CD4-positive, alpha-beta T cell treated with Interleukin-21 for 1 hour (primary cell): ENCODE results near the gene ARHGAP18.

Source experiments
- DNase-seq: peaks from one replicate; pipeline ENCODE4 v3.0.0-alpha.2; 2020

Gene ARHGAP18, protein sequence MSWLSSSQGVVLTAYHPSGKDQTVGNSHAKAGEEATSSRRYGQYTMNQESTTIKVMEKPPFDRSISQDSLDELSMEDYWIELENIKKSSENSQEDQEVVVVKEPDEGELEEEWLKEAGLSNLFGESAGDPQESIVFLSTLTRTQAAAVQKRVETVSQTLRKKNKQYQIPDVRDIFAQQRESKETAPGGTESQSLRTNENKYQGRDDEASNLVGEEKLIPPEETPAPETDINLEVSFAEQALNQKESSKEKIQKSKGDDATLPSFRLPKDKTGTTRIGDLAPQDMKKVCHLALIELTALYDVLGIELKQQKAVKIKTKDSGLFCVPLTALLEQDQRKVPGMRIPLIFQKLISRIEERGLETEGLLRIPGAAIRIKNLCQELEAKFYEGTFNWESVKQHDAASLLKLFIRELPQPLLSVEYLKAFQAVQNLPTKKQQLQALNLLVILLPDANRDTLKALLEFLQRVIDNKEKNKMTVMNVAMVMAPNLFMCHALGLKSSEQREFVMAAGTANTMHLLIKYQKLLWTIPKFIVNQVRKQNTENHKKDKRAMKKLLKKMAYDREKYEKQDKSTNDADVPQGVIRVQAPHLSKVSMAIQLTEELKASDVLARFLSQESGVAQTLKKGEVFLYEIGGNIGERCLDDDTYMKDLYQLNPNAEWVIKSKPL

DNA sequence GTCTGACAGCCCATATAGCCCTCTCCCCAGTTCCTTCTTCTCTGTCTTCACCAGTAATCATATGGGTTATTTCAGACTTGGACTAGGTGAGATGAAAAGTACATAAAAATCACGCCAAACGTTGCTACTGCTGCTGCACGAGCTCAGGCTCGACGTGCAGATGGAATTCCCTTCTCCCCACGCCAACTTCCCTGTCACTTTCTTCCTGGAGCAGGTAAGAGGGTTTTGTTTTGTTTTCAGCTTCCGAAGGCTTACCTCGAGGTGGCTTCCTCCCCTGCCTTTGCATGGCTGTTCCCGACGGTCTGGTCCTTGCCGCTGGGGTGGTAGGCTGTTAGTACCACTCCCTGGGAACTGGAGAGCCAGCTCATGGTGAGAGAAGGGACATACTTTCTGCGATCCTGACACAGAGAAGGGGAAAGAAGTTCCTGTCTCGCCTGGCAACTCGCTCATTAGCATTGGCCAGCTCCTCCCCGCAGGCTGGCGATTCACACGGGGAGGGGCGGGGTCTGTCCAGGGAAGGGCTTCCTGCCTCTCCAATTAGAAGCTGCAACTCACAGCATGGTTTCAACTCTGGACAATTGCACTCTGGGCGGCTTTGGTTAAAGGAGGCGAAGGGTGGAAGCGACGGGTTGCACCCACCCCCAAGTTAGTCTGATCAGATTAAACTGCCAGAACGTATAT lies at the start of gene ARHGAP18:
Gene ARHGAP18, minus strand, starts transcription at position 409 of the 681 bp plus-strand sequence. Its CDS starts 41 bp downstream, at position 368.
- DNase-seq: peak; percentile 78

DNA sequence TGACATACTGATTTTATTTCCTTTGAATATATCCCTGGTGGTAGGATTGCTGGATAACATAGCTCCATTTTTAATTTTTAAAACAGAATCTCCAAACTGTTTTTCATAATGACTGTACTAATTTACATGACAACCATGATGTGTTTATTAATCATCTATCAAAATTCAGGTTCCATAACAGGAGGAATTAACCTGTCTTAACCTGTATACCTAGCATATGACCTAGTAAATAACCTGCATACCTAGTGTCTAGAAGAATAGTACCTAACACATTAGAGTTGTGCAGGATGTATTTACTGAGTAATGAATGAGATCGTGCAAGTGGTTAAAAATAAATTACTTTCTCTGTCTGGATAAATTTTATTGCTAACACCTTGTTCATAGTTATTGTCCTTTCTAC lies 45.8 kb upstream of the ARHGAP18 start:
- no peak for DNase-seq

DNA sequence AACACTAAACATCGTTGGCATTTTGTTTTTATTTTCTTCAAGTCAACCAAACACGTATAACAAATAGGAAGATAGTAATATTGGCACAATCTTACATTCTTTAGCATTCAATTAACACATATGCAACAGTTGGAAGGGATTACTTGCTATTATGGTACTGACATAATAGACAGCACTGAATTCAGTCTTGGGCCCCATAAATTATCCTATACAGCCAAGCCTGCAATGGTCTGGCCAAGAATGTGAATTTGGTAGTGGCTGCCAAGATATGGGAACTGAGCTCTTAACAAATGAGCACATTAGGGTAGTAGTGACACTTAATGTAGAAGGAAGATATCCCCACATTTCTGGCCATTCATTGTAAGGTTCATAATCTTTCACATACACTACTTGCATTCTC lies 44.8 kb upstream of the ARHGAP18 start:
- no peak for DNase-seq

DNA sequence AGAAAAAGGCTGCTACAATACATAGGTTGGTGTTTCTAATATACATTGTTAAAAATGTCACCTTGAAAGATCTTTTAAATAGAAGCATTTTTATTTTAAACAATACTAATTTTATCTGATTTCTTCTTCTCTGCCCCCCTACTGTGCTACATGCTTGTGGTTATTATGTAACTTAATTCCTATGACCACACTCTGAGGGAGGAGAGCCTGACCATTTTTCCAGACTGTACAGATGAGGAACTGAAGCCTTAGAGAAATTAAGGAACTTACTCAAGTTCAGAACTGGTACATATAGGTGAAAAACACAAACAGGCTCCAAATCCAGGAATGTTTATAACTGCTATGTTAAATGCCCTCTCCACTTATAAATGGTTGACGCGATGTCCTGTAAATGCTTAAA lies 43.4 kb upstream of the ARHGAP18 start:
- no peak for DNase-seq

DNA sequence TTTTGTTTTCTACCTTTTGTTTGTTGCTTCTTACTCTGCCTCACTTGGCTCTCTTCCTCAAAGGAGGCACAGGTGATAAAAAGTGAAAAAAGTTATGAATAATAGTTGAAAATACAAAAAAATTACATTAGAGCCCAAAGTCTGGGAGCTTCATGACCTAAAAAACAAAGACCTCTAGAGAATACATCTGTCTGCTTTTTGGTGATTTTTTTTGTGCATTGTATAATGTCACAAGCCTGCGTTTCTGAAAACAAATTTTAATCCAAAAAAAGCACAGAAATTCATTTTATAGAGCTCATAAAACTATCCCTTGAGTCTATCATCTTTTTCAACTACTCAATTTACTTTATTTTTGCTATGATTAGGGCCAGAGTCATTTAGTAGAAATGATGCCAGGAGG lies 41.4 kb upstream of the ARHGAP18 start:
- DNase-seq: no peak

DNA sequence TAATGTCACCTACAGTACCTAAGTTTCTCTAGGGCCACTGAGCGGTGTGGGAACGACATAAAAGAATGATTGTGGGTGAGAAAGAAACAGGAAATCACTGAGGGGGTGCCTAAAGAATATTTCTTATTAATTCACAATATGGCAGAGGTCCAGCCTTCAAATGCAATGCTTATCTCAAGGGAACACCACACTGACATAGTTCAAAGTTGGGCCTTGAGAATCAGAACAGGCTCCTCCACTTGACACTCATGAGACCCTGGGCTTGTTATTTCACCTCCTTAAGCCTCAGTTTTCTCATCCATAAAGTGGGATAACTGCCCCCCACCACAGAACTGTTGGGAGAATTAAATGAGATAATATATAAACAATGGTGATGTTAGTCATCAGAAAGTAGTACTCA lies 40.4 kb upstream of the ARHGAP18 start:
- peak; percentile 35 for DNase-seq

DNA sequence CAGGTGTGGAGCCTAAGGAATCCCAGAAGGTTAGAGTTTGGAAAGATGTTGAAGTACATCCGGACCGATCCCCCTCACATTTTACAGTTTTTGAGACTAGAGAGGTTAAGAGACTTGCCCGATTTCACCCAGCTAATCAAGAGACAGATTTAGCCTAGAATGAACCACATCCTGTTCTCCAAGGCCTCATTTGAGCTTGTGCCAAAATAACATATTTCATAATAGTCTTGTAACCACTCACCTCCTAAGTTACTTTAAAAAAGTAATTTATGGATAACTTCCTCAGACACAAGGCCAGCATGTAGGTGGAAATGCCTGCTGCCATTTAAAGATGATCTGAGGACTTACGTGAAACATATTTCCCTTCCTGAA lies 39.8 kb upstream of the ARHGAP18 start:
- DNase-seq: peak; percentile 63

DNA sequence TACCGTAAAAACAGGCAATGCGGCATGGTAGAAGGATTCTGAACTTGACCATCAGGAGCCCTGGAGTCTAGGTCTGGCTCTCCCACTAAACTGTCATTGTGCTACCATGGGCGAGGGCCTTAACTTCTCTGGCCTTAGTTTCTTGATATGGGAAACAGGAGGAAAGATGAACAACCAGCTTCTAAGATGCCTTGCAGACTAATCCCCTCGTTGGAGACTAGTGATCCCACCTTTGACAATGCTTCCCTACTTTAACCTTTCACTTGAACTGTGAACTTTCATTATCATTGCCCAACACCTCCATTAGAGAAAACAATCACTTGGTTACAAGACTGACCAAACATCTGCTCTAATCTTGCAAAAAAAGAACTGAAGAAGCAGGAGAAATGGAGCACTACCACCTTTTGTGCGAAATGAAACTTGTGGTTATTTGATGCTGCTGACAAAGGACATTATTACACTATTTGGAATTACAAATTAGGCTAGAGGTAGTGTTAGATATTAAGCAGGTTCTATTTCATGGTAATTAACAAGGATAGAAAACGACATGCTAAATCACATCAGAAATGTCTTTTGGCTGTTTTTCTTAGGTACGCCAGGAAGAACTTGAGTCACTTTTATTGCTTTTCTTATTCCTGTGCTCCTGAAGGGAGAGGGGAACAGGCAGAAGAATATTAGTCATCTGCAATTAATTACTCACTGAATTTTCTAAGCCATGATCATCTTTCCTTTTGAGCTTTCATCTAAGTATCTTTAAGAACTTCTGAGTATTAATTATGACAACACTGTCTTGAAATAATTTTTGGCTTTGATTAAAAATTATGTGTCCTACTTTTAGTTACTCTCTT lies 39.1 kb upstream of the ARHGAP18 start:
- no peak for DNase-seq

DNA sequence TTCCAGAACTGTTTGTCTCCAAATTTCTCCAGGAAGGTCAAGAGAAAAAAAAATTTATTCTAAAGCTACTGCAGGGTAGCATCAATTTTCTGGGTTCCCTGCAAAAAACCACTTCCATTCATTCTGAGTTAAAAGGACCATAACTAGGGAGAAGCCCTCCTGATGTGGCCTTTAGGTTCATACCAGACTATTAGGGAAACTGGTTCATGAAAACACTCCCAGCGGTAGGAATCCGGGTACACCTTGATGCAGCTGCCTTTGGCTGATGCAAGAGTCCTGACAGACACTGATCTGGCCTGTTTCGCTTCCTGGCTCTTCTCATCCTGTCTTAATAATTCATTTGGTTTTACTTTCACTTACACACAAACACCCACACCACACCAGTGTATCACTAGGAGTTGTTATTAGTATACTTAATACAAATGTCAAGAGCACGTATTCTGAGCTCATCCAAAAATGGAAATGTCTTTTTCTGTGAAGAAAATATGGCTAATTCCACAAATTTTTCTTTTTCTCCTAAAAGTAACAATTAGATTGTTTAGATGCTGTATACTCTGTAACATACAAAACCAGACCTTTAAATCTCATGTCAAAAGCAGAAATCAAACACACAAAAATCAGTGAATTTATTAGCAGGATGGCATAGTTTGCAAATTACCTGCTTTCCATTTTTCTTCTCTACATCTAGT lies 38.4 kb upstream of the ARHGAP18 start:
- peak; percentile 70 for DNase-seq

DNA sequence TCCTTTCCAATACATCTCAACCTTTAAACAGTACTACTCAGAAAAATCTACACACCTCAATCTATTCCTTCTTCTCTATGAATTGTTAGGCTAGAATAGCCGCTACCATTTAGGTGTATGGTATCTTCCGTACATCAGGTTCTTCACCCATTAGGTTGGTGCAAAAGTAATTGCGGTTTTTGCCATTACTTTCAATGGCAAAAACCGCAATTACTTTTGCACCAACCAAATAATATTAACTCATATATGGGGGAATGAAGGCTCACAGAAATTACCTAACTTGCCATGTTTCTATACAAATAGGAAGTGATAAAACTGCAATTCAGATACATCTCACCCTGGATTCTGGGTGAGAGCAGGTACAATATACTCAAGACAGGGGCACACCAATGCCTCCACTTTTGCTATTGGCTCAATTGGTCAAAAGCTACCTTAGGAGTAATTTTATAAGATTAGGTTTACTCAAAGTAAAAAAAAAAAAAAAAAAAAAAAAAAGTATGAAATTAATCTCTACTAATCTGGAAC lies 37.7 kb upstream of the ARHGAP18 start:
- DNase-seq: no peak

DNA sequence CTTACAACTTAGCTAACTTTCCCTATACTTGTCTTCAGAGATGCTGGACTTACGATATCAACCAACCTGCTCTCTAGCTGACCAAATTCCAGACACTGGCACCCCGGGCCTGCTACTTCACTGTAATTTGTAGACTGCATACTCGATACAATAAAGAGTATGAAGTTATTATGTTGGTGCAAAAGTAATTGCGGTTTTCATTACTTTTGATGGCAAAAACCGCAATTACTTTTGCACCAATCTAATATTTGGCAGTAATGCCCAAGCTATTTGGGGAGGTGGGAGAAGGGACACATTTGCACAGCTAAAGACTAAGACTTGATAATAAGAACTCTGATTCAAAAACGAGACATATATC lies 34.9 kb upstream of the ARHGAP18 start:
- DNase-seq: no peak

DNA sequence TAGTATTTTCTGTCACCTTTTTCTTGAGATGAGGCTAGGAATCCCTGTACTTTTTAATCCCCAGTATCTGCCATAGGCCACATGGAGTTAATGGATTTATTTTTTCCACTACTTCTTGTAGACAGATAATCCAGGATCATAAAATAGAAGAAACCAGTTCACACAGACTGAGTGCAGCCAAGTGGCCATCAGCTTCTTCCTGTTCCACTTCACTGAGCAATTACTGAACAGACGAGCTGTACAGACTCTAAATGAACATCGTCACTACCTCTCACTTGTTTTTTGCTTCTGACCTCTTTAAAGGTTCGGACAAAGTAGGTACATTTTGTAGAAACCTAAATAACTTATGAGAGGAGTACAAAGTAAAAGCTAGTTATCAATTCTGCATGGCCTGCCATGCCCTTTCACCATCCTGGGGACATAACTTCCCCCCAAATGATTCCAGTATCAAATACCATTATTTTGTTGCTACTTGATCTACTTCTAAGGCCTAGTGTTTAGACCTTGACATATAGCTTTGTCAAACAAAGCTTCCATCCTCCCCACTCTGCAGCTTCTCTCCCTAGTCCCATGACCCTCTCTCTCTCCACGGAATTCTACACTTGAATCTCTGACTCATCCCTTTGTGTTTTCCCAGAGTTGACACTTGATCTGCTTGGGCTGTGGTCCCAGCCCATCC lies 34.4 kb upstream of the ARHGAP18 start:
- no peak for DNase-seq

DNA sequence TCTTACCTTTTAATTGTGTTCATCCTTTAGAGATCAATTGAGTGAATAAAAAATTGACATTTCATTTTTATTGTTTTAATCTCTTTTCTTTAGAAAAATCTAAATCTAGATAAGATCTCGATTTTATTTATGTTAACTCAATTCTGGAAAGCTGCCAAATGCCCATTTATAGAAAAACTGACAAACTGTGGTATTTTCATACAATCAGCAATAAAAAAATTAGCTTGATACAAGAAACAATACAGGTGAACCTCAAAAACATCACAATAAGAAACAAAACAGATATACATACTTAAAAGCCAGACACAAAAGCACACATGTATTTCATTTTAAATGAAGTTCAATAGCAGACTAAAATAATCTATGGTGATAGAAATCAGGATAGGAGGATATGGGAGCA lies 30.0 kb upstream of the ARHGAP18 start:
- no peak for DNase-seq

DNA sequence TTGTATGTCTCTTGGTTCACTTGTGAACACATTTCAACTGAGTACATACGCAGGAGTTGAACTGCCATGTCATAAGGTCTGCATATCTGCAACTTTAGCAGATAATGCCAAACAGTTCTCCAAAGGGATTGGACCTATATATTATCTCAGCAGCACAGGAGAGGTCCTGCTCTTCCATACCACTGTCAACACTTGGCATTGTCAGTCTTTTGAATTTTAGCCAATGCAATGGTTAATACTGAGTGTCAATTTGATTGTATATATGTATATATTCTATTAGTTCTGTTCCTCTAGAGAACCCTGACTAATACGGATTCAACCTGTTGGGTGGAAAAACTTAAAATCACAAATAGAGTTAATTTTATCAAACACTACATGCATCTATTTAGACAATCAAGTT lies 26.1 kb upstream of the ARHGAP18 start:
- DNase-seq: no peak

DNA sequence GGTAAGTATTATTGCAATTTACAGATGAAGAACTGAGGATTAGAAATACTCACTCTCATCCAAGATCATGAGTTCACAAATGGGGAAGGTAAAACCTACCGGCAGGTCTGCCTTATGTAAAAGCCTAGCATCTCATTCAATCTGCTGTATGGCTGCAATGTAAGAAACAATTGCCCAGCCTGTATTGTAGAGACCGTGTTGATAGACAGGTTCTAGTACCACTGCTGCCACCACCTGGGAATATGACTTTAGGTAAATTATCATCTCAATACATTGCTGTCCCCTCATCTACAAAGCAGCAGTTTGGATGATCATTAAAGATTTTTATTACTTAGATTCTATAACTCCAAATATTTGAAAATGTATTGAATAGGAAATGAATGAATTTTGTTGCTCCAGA lies 23.3 kb upstream of the ARHGAP18 start:
- DNase-seq: no peak

DNA sequence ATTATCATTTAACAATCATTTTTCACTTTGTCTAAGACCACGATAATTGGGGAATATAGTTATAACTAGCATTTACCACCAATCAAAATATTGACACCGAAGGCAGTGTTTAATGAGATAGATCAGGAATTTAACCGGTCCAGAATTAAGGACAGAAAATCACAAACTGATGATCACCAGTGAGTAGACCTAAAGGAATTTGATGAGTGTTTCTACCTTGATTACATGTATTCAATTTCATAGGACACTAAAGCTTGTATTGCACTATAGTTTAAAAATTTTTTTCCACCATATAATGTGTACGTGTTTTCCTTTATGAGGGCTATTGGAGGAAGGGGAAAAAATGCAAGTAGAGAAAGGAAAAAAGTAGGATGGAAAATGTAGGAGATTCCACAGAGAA lies 22.6 kb upstream of the ARHGAP18 start:
- no peak for DNase-seq

DNA sequence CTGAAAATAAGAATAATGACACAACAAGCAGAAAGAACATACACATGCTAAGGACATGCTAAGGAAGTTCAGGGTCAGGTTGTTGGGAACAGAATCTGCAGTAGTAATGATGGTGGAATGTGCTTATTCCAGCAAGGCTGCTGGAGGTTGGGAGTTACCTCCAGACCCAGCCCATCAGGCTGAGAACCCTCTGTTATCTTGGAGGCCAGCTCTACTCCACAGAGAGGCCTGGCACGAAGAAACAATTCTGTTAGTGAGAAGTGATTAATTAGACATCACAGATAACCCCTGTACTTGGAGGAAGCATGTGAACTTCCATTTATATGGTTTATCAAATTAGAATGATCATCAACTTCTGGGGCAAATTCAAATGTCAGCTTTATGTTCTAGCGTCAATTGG lies 22.1 kb upstream of the ARHGAP18 start:
- no peak for DNase-seq

DNA sequence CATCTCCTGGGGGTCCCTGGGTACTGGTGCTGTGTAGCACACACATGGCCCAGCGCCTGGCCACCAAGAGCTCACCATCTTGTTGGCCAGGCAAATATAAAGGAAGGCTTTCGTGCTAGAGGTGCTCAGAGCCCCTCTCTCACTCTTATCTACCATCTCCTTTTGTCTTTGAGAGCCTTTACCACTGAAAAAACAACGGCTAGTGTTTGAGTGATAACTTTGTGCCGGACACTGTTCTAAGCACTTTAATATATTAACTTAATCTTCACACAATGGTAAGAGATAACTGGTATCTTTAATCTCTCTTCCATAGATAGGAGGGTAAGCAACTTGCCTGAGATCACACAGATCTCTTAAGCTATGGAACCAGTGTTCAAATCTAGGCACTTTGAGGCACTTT lies 21.5 kb upstream of the ARHGAP18 start:
- DNase-seq: no peak

DNA sequence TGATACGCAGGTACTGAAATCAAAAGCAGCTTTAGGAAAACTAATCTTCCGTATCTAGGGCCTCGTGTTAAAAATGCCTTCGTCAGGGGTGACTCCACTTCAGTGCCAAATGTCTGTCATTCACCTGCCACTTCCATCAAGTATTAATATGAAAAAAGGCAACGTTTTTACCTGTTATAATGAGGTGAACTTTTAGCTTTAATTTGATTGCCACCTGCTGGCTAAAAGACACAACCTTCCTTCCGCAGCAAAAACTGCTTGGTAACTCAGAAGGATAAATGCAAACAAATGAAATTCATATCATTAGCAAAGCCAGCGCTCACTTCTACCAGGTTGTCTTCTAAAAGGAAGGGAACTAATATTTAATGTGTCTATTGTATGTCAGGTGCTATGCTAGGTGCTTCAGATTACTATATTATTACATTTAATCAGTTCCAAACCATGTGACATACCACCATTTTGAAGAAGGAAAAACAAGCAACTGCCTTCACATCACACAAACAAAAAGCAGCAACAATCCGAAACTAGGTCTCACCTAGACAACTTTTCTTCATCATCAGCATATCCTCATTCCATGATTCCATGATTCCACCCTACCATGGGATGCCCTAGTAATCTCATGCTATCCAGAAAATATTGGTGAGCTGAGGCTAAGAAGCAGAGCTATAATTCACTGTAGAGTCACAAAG lies 20.6 kb upstream of the ARHGAP18 start:
- DNase-seq: peak; percentile 66

DNA sequence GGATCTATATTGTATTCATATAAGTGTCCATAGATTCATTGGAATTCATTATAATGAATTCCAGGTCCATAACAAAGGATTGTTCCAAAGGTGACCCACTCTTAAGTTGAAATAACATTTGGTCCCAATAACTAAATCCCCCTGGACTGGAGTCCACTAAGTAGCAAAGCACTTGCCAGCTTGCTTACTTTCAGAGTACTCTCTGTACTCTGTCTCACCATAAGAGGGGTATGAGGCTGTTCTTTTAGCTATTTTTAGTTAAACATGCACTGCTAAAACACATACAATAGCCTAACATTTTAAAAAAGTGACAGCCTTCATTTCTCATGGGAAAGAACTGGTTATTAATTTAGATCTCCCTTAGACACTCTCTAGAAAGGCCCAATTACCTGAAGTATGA lies 16.7 kb upstream of the ARHGAP18 start:
- DNase-seq: no peak

DNA sequence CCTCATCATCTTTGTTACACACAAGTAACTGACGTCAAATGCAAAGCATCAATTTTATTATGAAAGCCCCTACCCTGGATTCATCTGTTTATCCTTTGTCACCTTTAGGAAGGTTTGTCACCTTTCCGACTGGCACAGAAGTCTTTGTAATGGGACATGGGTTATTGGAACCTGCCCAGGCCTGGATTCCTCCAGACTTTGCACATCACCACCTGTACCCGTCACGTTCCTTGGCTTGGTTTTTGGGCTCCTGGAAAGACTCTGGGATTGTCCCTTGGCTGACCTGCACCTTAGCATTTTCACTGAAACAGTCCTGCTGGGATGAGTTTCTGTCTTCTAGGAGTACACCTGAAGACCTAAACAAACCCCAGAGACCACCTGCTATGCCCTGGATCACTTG lies 15.4 kb upstream of the ARHGAP18 start:
- no peak for DNase-seq
